ENCODE measurements around the gene FBXL15. TPM values are rescaled to one million over a fixed set of nuclear protein-coding genes. Genes with fewer than 3 reads are reported as not detected.

Gene FBXL15
- total RNA-seq, 4 donors from 2014 or later: 14.2 to 34.8 (median 21.0) TPM

DNA sequence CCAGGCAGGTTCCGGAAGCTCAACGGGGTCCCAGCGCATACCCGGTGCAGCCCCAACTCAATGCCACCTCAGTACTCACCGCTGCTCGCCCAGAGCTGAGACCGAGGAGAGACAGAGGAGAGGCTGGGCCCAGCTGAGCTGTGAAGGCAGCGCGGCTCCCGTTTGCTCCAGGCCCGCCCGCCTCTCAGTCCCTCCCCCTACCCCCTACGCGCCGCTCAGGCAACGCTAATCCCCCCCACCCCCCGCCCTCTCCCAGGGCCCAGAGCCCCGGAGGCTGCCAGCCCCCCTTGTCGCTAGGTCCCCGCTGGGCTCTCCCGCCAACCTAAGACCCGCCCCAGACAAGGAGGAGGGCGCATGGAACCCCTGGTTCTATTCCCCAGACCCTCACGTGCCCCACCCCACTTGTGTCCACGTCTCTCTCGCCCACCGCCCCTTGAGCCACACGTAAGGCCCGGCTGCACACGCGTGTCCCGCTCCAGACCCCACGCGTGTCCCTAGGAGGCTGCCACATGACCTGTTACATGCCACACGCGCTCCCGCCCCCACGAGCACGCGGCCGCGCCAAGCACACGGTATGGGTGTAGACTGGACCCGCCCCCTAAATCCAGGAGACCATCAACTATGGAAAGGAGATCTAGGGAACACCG, 1.9 kb upstream of the FBXL15 start, which contains the start of gene PSD:
PSD (minus strand) TSS at position 164 of the 647 bp plus-strand sequence. CDS start 1,747 bp downstream, outside the sequence.
- ATAC-seq: no peak
- Histone ChIP-seq H3K27me3 (peaks cover 33 to 51% (median 39%) of the 10 kb centered on the region in 3 donors), H3K27ac (no peak within 1 kb of the TSS), H3K4me1 (peaks cover 27 to 30% of the 10 kb centered on the region in 2 donors), H3K36me3 (no peaks in the 10 kb centered on the region), H3K4me3 (peak within 1 kb of the TSS; percentile 82 to 92 (median 87)), H3K9me3 (no peaks in the 10 kb centered on the region)
- no peak for DNase-seq
- no peak for TF ChIP-seq POLR2A (IDR thresholded peaks at IDR 0.05)
- no peak for TF ChIP-seq CTCF (IDR thresholded peaks at IDR 0.05 in 4 of 5, conservative IDR thresholded peaks at IDR 0.05 in 1 of 5)
- in situ Hi-C loops (cut with MboI; ENCODE audit: low sequenced_read_pairs in 4 of 4) (no loop called here), intact Hi-C loops (cut with DNase I; ENCODE audit: low total_unique reads) (no loop called here)

DNA sequence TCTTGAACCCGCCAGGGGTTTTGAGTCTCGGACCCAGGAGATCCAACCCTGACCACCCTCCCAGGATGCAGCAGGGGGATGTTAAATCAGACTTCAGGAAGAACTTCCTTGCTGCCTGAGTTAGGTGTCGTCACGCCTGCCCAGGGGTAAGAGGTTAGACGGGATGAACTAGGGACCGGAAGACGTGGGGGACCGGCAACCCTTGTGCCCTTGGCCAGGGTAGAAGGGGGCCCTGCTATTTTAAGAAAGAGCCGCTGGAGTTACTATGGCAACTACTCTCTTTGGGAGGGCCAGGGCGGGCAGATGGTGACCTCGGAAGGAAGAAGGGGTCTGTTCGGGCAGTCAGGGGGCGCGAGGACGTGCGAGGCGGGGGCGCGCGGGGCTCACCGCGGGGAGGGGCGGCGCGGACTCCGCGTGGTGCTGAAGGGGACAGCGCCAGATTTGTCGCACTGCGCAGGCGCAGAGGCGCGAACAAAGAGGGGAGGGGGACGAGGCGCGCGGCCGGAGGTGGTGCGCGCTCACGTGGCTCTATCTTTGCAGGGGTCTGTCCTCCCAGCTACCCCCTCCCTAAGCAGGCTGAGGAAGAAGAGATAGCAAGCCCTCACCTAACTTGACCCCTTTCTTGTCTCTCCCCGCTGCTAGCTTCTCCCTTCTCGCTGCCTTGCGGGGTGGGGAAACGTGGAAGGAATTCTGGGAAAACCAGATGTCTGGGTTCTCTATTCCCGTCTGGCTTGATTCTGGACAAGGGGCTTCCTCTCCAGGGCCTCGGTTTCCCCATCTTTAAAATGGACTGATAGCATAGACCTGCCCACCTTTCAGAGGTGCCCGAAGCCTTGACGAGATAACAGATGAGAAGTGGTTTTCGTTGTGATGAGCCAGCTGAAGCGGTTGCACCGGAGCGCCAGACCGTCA, 1.1 kb upstream of the FBXL15 start:
- Histone ChIP-seq H3K27me3 (peaks cover 30 to 44% (median 34%) of the 10 kb centered on the region in 3 donors), H3K4me1 (peaks cover 27 to 30% of the 10 kb centered on the region in 2 donors), H3K4me3 (peak overlapping the region; percentile 82 to 92 (median 87)), H3K27ac (peak overlapping the region in 3 of 4 donors; percentile 93 to 97 (median 96)), H3K9me3 (no peaks in the 10 kb centered on the region), H3K36me3 (no peaks in the 10 kb centered on the region)
- peak in 1 of 2 donors; percentile 43 for DNase-seq
- intact Hi-C loops (cut with DNase I; ENCODE audit: low total_unique reads) (loop anchor here (5.0 kb wide), 1 partner anchor 58 kb away; no protein-coding TSS in a partner anchor), in situ Hi-C loops (cut with MboI; ENCODE audit: low sequenced_read_pairs in 4 of 4) (no loop called here)
- no peak for TF ChIP-seq POLR2A (IDR thresholded peaks at IDR 0.05)
- no peak for TF ChIP-seq CTCF (IDR thresholded peaks at IDR 0.05 in 4 of 5, conservative IDR thresholded peaks at IDR 0.05 in 1 of 5)
- ATAC-seq: no peak

- in situ Hi-C loops (cut with MboI; ENCODE audit: low sequenced_read_pairs in 4 of 4) (no loop called here), intact Hi-C loops (cut with DNase I; ENCODE audit: low total_unique reads) (loop anchor here (5.0 kb wide), 1 partner anchor 57 kb away; no protein-coding TSS in a partner anchor)
- no peak for ATAC-seq
- H3K4me3 ChIP-seq: peak overlapping the region; percentile 82 to 92 (median 87)
- no peaks in the 10 kb centered on the region for H3K9me3 ChIP-seq
- H3K4me1 ChIP-seq: peaks cover 27 to 30% of the 10 kb centered on the region in 2 donors
- TF ChIP-seq POLR2A (IDR thresholded peaks at IDR 0.05) (no peak), CTCF (IDR thresholded peaks at IDR 0.05 in 4 of 5, conservative IDR thresholded peaks at IDR 0.05 in 1 of 5) (no peak)
- no peaks in the 10 kb centered on the region for H3K36me3 ChIP-seq
- peak overlapping the region; percentile 85 to 97 (median 94) for H3K27ac ChIP-seq
- DNase-seq: no peak
- H3K27me3 ChIP-seq: peaks cover 25 to 37% (median 27%) of the 10 kb centered on the region in 3 donors
Measured at GRCh38 chr10:102420181-102420713, 389 bp upstream of the FBXL15 start.

DNA sequence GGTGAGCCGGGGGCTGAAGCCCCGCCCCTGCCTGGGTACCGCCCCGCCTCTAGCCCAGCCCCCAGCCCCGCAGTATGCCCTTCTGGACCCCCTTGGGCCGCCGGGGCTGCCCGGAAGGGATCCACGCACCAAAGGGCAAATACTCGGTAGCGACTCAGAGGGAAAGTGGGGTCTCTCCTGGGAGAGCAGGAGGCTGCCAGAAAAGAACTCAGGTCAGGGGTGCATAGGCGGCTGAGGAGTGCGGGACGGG, 796 bp downstream of the FBXL15 start:
- TF ChIP-seq POLR2A (IDR thresholded peaks at IDR 0.05): no peak
- TF ChIP-seq CTCF (IDR thresholded peaks at IDR 0.05 in 4 of 5, conservative IDR thresholded peaks at IDR 0.05 in 1 of 5): no peak
- no peak for ATAC-seq
- DNase-seq: no peak
- peak overlapping the region; percentile 82 to 92 (median 87) for H3K4me3 ChIP-seq
- peaks cover 27 to 30% of the 10 kb centered on the region in 2 donors for H3K4me1 ChIP-seq
- peaks cover 17 to 25% (median 19%) of the 10 kb centered on the region in 3 donors for H3K27me3 ChIP-seq
- peak overlapping the region; percentile 85 to 97 (median 94) for H3K27ac ChIP-seq
- in situ Hi-C loops (cut with MboI; ENCODE audit: low sequenced_read_pairs in 4 of 4) (no loop called here), intact Hi-C loops (cut with DNase I; ENCODE audit: low total_unique reads) (loop anchor here (1.0 to 5.0 kb wide), 4 partner anchors 11 to 82 kb away; partner anchors contain the start of genes CUEDC2 and SUFU)
- H3K9me3 ChIP-seq: no peaks in the 10 kb centered on the region
- no peaks in the 10 kb centered on the region for H3K36me3 ChIP-seq
